GM18517 (cell line): ENCODE measurements around the gene TWIST2.

Source experiments
- ATAC-seq: cut with Tn5 transposase; IDR thresholded peaks from one replicate; pipeline ENCODE4 v1.9.1; 2021; ENCODE audit warnings: mild to moderate bottlenecking, moderate library complexity; ENCODE audit not compliant: unreplicated experiment

TWIST2 gene

DNA sequence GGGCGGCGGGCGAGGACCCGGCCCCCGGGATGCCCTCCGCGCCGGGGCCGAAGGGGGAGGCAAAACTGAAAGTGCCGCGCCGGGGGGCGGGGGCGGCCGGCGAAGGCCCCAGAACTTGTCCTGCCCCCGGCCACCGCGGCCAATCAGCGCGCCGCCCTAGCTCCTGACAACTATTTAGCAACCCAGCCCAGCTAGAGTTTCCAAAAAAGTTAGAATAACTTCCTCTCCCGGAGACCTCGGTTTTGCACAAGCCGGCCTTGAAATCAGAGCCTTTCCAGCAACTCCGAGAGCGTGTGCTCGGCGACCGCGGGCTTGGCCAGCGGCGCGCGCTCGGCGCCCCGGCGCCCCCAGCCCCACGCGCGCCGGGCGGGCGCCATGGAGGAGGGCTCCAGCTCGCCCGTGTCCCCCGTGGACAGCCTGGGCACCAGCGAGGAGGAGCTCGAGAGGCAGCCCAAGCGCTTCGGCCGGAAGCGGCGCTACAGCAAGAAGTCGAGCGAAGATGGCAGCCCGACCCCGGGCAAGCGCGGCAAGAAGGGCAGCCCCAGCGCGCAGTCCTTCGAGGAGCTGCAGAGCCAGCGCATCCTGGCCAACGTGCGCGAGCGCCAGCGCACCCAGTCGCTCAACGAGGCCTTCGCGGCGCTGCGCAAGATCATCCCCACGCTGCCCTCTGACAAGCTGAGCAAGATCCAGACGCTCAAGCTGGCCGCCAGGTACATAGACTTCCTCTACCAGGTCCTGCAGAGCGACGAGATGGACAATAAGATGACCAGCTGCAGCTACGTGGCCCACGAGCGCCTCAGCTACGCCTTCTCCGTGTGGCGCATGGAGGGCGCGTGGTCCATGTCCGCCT is at the start of gene TWIST2:
TSS of gene TWIST2 (plus strand) at position 245 of the 850 bp plus-strand sequence. CDS start at position 376, 131 bp downstream.
- no peak for ATAC-seq

GRCh38 chr2:238801791-238802190 is 46.1 kb upstream of the TWIST2 start:
- no peak for ATAC-seq

DNA sequence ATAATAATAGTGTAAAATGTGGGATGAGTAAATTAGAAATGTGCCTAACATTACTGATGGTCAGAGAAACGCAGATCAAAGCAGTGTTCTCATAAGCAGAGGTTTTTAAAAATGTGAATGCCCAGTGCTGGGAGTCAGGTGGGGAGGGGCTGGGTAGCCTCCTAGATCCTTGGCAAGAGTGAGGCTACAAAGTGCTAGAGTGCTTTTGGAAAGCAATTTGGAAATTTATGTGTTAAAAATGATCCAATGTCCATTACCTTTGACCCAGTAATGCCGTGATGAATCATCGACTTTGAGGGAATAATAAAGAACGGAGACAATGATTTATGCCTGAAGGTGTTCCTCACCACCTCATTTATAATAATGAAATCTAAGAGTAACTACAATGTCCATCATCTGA is 44.9 kb upstream of the TWIST2 start:
- no peak for ATAC-seq

- no peak for ATAC-seq
These were observed 43.7 kb upstream of the TWIST2 start for GRCh38 chr2:238803996-238804870.

- no peak for ATAC-seq
These were observed 39.1 kb upstream of the TWIST2 start for GRCh38 chr2:238808761-238809160.

DNA sequence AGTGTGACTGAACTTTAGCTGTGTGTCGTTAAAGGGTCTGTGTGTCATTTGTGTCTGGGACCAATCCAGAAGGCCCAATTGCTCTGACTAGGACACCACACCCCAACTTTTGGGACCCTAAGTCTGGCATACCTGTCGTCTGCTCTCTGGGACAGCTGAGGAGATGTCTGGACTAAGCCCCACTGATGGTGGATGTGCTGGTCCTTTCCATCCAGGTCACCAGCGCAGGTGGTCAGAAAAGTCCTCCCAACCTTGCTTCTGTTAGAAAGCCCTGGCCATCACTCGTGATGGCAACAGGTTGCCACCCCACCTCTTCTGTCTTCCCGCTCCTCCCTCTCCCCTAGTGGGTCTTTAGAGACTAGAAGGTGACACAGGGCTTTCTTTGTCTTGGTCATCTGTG is 37.6 kb upstream of the TWIST2 start:
- ATAC-seq: no peak

DNA sequence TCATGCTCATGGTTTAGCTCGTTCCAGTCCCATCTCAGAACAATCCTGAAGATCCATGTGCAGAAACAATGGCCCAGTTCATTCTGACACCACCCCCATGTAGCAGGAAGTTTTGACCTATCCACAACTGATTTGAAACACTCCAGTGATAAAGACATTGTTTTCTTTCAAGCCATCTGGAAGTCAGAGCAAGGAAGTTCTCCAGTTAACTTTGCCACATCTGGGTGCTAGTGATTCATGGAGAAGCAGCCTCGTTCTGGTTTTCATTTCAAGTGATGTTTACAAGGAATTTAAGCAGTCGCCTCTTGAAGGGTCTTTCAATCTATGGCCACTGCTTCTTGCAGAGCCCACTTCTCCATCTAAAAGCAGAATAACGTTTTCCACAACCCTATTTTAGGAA is 36.6 kb upstream of the TWIST2 start:
- no peak for ATAC-seq

GRCh38 chr2:238811759-238812158 is 36.1 kb upstream of the TWIST2 start:
- no peak for ATAC-seq

DNA sequence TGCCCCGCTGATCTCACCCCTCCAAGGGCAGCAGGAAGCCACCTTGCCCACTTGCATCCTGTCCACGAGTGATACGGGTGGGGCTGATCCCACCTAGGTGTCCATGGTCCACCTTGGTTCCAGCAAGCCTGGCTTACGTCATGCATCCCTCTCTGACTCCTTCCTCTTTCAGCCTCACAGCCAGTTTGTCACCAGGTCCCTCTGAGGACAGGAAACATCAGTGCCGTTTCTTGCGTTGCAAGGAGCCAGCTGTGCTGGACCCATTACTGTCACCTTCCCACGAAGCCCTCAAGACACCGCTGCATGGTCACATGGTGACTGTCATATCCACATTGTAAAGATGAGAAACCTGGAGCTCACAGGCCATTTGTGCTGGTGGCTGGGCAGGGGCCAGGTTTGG is 34.8 kb upstream of the TWIST2 start:
- no peak for ATAC-seq

DNA sequence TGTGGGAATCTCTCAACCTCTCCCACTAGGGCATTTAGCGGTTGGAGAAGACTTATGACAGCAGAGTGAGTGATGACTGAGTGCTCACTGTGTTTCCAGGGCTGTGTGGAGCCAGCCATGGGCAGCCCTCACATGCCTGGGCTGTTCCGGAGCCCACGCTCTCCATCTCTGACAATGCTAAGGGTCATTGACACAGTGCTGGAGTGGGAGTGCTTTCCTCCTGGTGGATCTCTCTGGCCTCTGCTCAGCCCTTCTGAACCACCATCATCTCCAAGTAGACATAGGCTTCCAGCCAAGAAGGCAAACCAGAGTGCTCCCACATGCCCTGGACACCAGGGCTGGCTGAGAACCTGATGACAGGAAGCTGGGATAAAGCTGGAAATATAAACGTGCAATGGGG is 33.1 kb upstream of the TWIST2 start:
- ATAC-seq: no peak

GRCh38 chr2:238816291-238816690 is 31.6 kb upstream of the TWIST2 start:
- no peak for ATAC-seq

DNA sequence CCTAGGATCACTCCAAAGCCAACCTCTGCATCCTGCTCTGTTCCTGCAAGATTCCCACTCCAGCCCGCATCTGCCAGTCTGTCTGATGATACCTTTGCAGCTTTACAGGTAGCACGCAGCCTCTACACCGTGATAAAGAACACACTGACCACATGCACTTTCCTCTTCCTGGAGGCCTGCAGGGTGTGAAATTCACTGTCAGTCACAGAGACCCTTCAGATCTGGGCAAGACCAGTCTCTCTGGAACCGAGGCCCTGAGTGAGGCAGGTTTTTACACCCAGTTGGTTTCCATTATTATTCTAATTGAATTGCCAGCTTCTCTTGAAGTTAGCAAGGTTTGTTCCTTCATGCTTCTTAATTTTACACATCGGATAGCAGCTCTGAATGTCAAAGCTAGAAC is 30.5 kb upstream of the TWIST2 start:
- ATAC-seq: no peak

DNA sequence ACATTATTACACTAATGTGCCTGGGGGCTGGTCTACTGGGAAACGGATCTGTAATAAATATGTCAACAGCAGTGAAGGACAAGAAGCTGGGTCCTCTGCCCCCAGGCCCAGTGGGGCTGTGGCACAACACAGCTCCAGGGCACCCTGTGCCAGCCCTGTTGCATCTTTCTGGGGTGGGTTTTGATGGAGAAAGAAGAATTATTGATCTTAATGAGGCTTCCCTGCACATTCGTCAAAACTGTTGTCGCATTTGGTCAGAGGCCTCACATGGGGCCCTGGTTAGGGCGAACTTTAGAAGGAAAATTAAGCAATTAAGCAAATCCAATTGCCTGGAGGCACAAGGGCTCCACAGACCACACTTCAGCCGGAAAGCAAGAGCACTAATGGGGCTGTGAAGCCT is 30.0 kb upstream of the TWIST2 start:
- no peak for ATAC-seq

GRCh38 chr2:238818561-238818960 is 29.3 kb upstream of the TWIST2 start:
- ATAC-seq: no peak

GRCh38 chr2:238820197-238820596 is 27.7 kb upstream of the TWIST2 start:
- ATAC-seq: no peak

GRCh38 chr2:238820916-238821315 is 27.0 kb upstream of the TWIST2 start:
- ATAC-seq: no peak

DNA sequence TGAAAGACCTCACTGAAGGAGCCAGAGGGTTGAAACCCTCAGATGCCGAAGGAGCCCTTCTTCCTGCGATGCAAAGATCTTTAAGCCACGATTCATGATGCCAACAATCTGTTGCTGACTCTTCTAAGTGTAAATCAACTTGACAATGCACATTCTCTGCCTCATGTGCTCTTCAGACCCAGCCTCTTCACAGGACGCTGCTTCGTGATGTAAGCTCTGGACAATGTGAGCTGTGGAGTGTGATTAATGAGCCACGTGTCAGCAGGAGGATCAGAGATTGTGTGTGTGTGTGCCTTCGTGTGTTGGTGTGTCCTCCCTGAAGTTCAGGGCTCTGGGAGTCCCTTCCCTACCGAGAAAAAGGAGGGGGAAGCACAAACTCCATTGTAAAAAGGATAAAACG is 26.5 kb upstream of the TWIST2 start:
- no peak for ATAC-seq

- ATAC-seq: no peak
These were observed 25.8 kb upstream of the TWIST2 start for GRCh38 chr2:238821944-238822670.

GRCh38 chr2:238822955-238823354 is 24.9 kb upstream of the TWIST2 start:
- no peak for ATAC-seq

- ATAC-seq: no peak
These were observed 16.7 kb upstream of the TWIST2 start for GRCh38 chr2:238831177-238831576.

DNA sequence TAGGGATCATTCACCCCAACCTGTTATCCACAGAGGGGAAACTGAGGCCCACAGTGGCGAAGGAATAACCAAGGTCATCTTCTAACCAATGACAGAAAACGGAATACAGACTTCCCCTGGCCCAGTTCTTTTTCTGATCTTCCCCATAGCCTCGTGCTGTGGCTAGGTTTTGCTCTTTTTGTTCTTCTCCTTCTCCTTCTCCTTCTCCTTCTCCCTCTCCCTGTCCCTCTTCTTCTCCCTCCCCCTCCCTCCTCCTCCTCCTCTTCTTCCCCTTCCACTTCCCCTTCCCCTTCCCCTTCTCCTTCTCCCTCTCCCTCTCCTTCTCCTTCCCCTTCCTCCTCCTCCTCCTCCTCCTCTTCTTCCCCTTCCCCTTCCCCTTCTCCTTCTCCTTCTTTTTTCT is 12.9 kb upstream of the TWIST2 start:
- ATAC-seq: no peak
